GM12875 (cell line): ENCODE data around the gene C5orf15.

Source experiments
- H3K4me3 ChIP-seq: one replicate; pipeline ENCODE4 v1.5.1; 2011; ENCODE audit warnings: low read depth, low read length, control low read depth
- TF ChIP-seq, protein P1 (sequence below): IDR thresholded peaks from 2 replicates; pipeline ENCODE4 v1.5.1; 2011; ENCODE audit warnings: low read depth, mild to moderate bottlenecking, control low read depth, inconsistent platforms, low read length, moderate library complexity, borderline replicate concordance; ENCODE audit not compliant: insufficient read depth

The C5orf15 gene

GRCh38 chr5:133925866-133926488, 42.4 kb downstream of the C5orf15 start:
- no peak overlapping the region for H3K4me3 ChIP-seq
- TF ChIP-seq, protein P1, sequence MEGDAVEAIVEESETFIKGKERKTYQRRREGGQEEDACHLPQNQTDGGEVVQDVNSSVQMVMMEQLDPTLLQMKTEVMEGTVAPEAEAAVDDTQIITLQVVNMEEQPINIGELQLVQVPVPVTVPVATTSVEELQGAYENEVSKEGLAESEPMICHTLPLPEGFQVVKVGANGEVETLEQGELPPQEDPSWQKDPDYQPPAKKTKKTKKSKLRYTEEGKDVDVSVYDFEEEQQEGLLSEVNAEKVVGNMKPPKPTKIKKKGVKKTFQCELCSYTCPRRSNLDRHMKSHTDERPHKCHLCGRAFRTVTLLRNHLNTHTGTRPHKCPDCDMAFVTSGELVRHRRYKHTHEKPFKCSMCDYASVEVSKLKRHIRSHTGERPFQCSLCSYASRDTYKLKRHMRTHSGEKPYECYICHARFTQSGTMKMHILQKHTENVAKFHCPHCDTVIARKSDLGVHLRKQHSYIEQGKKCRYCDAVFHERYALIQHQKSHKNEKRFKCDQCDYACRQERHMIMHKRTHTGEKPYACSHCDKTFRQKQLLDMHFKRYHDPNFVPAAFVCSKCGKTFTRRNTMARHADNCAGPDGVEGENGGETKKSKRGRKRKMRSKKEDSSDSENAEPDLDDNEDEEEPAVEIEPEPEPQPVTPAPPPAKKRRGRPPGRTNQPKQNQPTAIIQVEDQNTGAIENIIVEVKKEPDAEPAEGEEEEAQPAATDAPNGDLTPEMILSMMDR, result no peak

DNA sequence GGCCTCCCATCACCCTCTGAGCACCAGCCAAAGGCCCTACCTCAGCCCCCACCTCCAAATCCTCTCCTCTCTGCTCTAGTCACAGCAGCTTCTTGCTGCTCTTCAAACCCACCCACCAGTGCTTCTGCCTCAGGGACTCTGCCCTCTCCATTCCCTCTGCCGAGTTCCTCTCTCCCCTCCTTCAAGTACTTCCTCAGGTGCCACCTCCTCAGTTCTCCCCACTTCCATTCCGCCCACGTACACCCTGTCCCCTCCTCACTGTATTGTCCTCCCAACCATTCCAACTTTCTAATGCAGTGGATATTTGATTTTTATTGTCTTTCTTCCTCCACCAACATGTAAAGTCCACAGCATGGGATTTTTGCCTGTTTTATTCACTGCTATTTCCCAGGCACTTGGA, 43.2 kb downstream of the C5orf15 start:
- H3K4me3 ChIP-seq, result no peak overlapping the region
- TF ChIP-seq, protein P1, result no peak

- H3K4me3 ChIP-seq, result no peak overlapping the region
- TF ChIP-seq, protein P1, result no peak
Measured at GRCh38 chr5:133924221-133924920, 44.1 kb downstream of the C5orf15 start.

- H3K4me3 ChIP-seq, result no peak overlapping the region
- TF ChIP-seq, protein P1, result no peak
Measured at GRCh38 chr5:133921979-133922378, 46.4 kb downstream of the C5orf15 start.

GRCh38 chr5:133921069-133921468, 47.4 kb downstream of the C5orf15 start:
- TF ChIP-seq, protein P1, result no peak
- H3K4me3 ChIP-seq, result no peak overlapping the region

GRCh38 chr5:133919148-133920136, 49.0 kb downstream of the C5orf15 start:
- H3K4me3 ChIP-seq, result no peak overlapping the region
- TF ChIP-seq, protein P1, result no peak
